Bone marrow (tissue), 2 donors: ENCODE data around the gene CXCR4.
"Not testable (repeated sequence)": the region's sequence is repeated elsewhere in the genome, so short reads cannot be mapped to it uniquely, and the experiment has no call there.

ENCODE experiments used
- DNase-seq, 2 donors: peaks; one replicate each; lab custom pipeline; 2025; lab: John Stamatoyannopoulos, UW

CXCR4 gene

GRCh38 chr2:136077107-136077506 lies 40.8 kb downstream of the CXCR4 start:
- no peak for DNase-seq

DNA sequence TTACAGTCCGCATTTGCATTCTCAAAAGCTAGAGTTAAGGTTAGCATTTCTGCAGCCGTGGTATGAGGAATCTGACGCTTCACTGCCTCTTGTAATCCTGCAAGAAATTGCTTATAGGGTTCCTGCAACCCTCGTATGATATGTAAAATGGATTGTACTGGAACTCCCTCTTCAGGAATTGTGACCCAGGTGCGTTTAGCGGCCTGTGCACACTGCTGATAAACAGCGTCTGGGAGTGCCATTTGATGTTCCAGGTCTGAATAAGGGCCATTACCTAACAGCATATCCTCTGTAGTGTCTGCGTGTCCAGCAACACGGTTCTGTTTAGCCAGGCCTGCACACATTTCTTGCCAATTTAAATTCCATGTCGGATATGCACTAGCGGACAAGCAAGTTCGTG lies 42.5 kb downstream of the CXCR4 start:
- DNase-seq, result no peak

DNA sequence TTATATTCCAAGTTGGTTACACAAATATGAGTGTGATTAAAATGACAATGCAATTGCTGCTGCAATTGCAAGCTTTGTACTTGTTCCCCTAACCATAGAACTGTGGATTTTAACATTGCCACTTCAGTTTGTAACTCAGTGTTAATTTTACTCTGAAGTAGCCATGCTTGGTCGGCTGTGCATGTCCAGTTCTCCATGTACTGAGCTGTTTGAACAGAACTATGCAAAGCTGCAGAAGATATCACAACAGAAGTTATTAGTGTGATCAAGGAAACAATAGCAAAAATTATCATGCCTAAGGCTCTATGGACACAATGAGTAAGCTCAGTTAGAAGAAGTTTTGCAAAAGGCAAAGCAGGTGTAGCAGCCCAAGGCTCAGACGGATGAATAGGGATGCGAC lies 45.3 kb downstream of the CXCR4 start:
- DNase-seq, result no peak

- not testable (repeated sequence) for DNase-seq
Observed at GRCh38 chr2:136071887-136072286, 46.1 kb downstream of the CXCR4 start.

GRCh38 chr2:136070913-136071312 lies 47.0 kb downstream of the CXCR4 start:
- DNase-seq, result no peak

DNA sequence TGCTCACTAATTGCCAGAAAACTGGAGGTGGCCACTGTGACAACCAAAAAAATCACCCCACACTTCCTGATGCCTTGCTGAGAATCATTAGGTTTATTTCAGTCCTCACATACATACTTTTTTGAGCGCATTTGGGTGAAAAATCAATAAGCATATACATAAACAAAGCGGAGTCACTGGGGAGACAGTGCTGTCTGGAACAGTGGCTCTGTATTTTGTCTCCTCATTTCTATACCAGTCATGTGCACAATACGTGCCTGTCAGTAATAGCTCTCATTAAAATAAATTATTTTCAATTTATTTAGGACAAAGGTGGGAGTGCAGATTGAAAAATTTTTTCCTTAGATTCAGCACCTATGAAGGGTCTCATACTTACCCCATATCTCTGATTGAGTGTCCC lies 48.2 kb downstream of the CXCR4 start:
- no peak for DNase-seq

GRCh38 chr2:136068581-136069227 lies 49.2 kb downstream of the CXCR4 start:
- no peak for DNase-seq

- DNase-seq, result no peak
Observed at GRCh38 chr2:136067897-136068580, 49.9 kb downstream of the CXCR4 start.

GRCh38 chr2:136067459-136067858 lies 50.5 kb downstream of the CXCR4 start:
- DNase-seq, result no peak

DNA sequence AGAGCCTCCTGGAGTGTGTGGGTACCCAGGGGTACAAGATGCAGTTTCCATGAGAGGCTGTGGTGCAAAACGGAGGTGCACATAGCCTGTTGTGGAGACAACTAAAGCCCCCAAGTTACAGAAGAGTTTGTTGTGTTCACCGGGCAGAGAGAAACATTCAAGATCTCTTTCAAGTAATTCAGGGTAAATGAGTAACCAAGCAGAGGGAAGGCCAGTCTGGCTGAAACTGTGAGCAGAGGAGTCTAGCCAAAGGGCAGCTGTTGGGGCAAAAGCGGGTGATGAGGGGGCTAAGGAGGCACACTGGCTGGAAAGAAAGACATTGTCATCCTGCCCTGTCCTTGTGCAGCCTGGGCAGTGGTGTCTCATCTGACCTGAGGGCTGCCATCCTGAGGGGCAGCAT lies 52.0 kb downstream of the CXCR4 start:
- DNase-seq, result no peak

GRCh38 chr2:136065384-136065783 lies 52.6 kb downstream of the CXCR4 start:
- no peak for DNase-seq
